ENCODE measurements around the gene NOL12.
"Not testable (repeated sequence)": the region's sequence is repeated elsewhere in the genome, so short reads cannot be mapped to it uniquely, and the experiment has no call there.

The NOL12 gene

DNA sequence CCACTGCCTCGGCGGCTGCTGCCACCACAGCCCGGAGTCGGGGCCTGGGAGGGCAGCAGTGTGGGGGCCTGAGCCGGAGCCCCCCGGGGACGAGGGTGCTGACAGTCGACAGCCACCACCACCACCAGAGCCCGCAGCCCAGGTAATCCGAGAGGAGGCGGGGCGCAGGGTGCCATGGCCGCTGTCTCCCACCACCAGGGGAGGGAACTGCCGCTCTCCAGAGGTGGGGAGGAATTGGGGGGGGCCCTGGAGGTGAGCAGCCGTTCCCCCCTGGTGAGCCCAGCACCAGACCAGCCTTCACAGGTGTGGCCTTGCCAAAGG is 23.3 kb downstream of the NOL12 start:
- TF ChIP-seq TAF1 (IDR thresholded peaks at IDR 0.05; ENCODE audit: borderline replicate concordance, low read depth, low read length) (no peak), POLR2AphosphoS5 (IDR thresholded peaks at IDR 0.05; ENCODE audit: low read depth, low read length) (no peak), POLR2A (IDR thresholded peaks at IDR 0.05; ENCODE audit: low read depth, low read length) (no peak)
- no peak for DNase-seq (ENCODE audit: insufficient read length)
- FAIRE-seq = no peak

DNA sequence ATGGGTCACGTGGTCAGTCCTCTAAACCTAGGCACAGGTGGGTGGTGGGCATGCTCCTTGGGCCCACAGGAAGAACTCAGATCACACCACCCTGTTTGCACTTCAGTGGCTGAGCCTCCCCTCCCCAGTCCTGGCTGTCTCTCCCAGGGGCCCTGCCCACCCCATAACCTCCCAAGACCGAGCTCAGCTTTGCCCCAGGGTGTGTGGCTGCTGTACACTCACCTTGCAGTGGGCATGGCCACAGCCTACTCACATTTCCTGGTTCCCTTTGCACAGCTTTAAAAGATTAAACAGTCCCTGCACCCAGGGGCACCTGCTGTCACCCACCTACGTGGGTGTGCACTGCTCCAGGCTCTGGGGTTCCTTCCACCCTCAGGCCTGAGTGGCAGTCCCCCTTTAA is 24.5 kb downstream of the NOL12 start:
- TF ChIP-seq POLR2AphosphoS5 (IDR thresholded peaks at IDR 0.05; ENCODE audit: low read depth, low read length) (no peak), TAF1 (IDR thresholded peaks at IDR 0.05; ENCODE audit: borderline replicate concordance, low read depth, low read length) (no peak), POLR2A (IDR thresholded peaks at IDR 0.05; ENCODE audit: low read depth, low read length) (no peak)
- FAIRE-seq (no peak), DNase-seq (ENCODE audit: insufficient read length) (no peak)

DNA sequence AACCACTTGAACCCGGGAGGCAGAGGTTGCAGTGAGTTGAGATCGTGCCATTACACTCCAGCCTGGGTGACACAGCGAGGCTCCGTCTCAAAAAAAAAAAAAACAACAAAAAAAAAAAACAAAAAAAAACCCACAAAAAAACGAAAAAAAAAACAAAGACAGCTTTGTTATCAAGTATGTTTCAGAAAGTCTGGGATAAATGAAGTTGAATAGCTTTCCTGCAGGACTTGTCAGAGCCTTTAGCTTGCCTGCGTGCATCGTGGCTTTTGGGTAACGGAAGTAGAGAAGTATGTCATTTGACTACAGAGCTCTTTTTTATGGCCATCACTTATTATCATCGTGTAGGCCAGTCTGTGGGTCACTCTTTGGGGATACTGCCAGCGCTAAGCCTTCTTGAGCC is 25.3 kb downstream of the NOL12 start:
- TF ChIP-seq TAF1 (IDR thresholded peaks at IDR 0.05; ENCODE audit: borderline replicate concordance, low read depth, low read length) (no peak), POLR2AphosphoS5 (IDR thresholded peaks at IDR 0.05; ENCODE audit: low read depth, low read length) (no peak), POLR2A (IDR thresholded peaks at IDR 0.05; ENCODE audit: low read depth, low read length) (no peak)
- DNase-seq (ENCODE audit: insufficient read length) (no peak), FAIRE-seq (no peak)

DNA sequence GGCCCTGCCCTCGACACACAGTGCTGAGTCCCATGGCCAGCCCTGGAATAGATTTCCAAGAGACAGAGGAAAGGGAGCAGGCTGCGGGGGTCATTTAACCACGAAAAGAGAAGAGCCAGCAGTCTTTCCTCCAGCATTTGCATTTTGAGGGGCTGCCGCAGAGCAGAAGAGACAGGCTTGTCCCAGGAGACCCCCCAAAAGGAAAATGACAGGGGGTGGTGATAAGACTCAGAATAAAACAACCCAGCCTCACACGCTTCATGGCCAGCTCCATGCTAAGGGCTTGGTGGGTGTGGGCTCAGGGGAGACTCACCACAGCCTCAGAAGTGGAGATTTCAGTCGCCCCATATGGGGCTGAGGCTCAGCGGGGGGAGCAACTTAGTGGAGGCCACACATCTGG is 27.6 kb downstream of the NOL12 start:
- DNase-seq (ENCODE audit: insufficient read length) (no peak), FAIRE-seq (no peak)
- TF ChIP-seq POLR2AphosphoS5 (IDR thresholded peaks at IDR 0.05; ENCODE audit: low read depth, low read length) (no peak), TAF1 (IDR thresholded peaks at IDR 0.05; ENCODE audit: borderline replicate concordance, low read depth, low read length) (no peak), POLR2A (IDR thresholded peaks at IDR 0.05; ENCODE audit: low read depth, low read length) (no peak)

DNA sequence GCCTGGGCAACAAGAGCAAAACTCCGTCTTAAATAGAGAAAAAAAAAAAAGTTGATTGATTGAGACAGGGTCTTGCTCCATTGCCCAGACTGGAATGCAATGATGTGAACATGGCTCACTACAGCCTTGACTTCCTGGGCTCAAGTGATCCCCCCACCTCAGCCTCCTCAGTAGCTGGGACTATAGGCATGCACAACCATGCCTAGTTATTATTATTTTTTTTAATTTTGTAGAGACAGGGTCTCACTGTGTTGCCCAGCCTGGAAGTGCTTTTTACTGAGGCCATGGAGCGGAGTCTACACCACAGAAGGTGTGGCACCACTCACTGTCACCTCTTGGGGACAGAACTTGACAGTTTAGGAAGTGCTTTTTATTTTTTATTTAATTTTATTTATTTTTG is 28.5 kb downstream of the NOL12 start:
- no peak for TF ChIP-seq TAF1 (IDR thresholded peaks at IDR 0.05; ENCODE audit: borderline replicate concordance, low read depth, low read length)
- TF ChIP-seq POLR2AphosphoS5 (IDR thresholded peaks at IDR 0.05; ENCODE audit: low read depth, low read length) = no peak
- no peak for TF ChIP-seq POLR2A (IDR thresholded peaks at IDR 0.05; ENCODE audit: low read depth, low read length)
- no peak for FAIRE-seq
- DNase-seq (ENCODE audit: insufficient read length) = no peak

DNA sequence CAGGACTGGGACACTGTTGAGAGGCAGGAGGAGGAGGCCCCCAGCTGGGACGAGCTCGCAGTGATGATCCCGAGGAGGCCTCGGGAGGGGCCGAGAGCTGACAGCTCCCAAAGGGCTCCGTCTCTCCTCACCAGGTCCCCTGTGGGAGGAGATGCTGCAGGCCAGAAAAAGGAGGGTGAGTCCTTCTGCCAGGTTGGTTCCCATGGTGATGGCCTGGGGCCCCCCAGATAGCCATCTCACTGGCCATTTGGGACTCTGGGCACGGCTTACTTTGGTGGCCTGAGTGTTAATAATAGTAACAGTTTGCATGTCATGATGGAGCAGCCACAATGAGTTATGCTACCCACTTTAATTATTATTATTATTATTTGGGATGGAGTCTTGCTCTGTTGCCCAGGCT is 29.6 kb downstream of the NOL12 start:
- no peak for DNase-seq (ENCODE audit: insufficient read length)
- FAIRE-seq = no peak
- TF ChIP-seq TAF1 (IDR thresholded peaks at IDR 0.05; ENCODE audit: borderline replicate concordance, low read depth, low read length) (no peak), POLR2AphosphoS5 (IDR thresholded peaks at IDR 0.05; ENCODE audit: low read depth, low read length) (no peak), POLR2A (IDR thresholded peaks at IDR 0.05; ENCODE audit: low read depth, low read length) (no peak)

DNA sequence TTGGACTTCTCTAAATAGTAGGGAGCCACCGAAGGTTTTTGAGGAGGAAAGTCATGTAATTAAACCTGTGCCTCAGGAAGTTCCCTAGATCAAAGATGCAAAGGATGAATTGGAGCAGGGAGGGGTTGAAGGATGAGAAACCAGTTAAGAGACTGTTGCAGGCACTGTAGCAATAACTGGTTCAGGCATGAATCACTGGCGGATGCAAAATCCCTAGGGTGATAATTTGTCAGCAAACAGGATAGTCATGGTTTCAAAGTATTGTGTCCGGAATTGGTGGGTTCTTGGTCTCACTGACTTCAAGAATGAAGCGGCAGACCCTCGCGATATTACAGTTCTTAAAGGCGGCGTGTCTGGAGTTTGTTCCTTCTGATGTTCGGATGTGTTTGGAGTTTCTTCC is 30.6 kb downstream of the NOL12 start:
- TF ChIP-seq POLR2AphosphoS5 (IDR thresholded peaks at IDR 0.05; ENCODE audit: low read depth, low read length) (no peak), TAF1 (IDR thresholded peaks at IDR 0.05; ENCODE audit: borderline replicate concordance, low read depth, low read length) (no peak), POLR2A (IDR thresholded peaks at IDR 0.05; ENCODE audit: low read depth, low read length) (no peak)
- FAIRE-seq (no peak), DNase-seq (ENCODE audit: insufficient read length) (no peak)

DNA sequence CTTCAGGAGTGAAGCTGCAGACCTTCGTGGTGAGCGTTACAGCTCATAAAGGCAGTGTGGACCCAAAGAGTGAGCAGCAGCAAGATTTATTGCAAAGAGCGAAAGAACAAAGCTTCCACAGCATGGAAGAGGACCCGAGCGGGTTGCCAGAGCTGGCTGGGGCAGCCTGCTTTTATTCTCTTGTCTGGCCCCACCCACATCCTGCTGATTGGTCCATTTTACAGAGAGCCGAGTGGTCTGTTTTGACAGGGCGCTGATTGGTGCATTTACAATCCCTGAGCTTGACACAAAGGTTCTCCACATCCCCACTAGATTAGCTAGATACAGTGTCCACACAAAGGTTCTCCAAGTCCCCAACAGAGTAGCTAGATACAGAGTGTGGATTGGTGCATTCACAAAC is 31.1 kb downstream of the NOL12 start:
- DNase-seq (ENCODE audit: insufficient read length); FAIRE-seq: not testable (repeated sequence)

DNA sequence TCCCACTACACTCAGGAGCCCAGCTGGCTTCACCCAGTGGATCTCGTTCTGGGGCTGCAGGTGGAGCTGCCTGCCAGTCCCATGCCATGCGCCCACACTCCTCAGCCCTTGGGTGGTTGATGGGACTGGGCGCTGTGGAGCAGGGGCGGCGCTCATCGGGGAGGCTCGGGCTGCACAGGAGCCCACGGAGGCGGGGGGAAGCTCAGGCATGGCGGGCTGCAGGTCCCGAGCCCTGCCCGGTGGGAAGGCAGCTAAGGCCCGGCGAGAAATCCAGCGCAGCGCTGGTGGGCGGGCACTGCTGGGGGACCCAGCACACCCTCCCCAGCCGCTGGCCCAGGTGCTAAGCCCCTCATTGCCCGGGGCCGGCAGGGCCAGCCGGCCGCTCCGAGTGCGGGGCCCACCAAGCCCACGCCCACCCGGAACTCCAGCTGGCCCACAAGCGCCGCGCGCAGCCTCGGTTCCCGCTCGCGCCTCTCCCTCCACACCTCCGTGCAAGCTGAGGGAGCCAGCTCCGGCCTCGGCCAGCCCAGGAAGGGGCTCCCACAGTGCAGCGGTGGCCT is 31.7 kb downstream of the NOL12 start:
- not testable (repeated sequence) for FAIRE-seq; DNase-seq (ENCODE audit: insufficient read length)

DNA sequence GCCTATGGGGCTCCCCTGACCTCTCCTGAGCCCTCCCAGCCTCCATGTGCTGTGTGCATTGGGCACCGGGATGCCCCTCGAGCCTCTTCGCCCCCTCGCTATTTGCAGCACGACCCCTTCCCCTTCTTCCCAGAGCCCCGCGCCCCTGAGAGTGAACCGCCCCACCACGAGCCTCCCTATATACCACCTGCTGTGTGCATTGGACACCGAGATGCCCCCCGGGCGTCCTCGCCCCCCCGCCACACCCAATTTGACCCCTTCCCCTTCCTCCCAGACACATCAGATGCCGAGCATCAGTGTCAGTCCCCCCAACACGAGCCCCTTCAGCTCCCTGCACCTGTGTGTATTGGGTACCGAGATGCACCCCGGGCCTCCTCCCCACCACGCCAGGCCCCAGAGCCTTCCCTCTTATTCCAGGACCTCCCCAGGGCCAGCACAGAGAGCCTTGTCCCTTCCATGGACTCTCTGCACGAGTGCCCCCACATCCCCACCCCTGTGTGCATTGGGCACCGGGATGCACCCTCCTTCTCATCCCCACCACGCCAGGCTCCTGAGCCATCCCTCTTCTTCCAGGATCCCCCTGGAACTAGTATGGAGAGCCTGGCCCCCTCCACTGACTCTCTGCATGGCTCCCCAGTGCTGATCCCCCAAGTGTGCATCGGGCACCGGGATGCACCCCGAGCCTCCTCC is 39.6 kb downstream of the NOL12 start:
- FAIRE-seq (no peak), DNase-seq (ENCODE audit: insufficient read length) (no peak)
- no peak for TF ChIP-seq POLR2AphosphoS5 (IDR thresholded peaks at IDR 0.05; ENCODE audit: low read depth, low read length)
- no peak for TF ChIP-seq TAF1 (IDR thresholded peaks at IDR 0.05; ENCODE audit: borderline replicate concordance, low read depth, low read length)

DNA sequence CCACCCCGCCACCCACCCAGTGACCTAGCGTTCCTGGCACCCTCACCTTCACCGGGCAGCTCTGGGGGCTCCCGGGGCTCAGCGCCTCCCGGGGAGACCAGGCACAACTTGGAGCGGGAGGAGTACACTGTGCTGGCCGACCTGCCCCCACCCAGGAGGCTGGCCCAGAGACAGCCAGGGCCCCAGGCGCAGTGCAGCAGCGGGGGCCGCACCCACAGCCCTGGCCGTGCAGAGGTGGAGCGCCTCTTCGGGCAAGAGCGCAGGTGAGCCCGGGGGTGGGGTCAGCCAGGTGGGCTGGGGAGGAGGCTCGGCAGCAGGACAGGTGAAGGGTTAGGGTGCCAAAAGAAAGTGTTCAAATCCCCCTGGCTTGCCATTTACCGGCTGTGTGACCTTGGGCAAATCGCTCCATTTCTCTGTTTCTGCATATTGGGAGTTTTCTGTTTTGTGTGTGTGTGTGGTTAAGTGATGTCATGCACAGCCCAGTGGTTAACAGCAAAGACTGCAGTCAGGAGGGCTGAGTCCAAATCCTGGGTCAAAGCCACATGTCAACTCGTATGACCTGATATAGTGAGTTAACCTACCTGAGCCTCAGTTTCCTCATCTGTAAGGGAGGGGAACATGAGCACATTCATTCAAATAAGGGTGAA is 40.2 kb downstream of the NOL12 start:
- DNase-seq (ENCODE audit: insufficient read length) (no peak), FAIRE-seq (no peak)
- no peak for TF ChIP-seq POLR2AphosphoS5 (IDR thresholded peaks at IDR 0.05; ENCODE audit: low read depth, low read length)
- TF ChIP-seq POLR2A (IDR thresholded peaks at IDR 0.05; ENCODE audit: low read depth, low read length) = no peak
- TF ChIP-seq TAF1 (IDR thresholded peaks at IDR 0.05; ENCODE audit: borderline replicate concordance, low read depth, low read length) = no peak

DNA sequence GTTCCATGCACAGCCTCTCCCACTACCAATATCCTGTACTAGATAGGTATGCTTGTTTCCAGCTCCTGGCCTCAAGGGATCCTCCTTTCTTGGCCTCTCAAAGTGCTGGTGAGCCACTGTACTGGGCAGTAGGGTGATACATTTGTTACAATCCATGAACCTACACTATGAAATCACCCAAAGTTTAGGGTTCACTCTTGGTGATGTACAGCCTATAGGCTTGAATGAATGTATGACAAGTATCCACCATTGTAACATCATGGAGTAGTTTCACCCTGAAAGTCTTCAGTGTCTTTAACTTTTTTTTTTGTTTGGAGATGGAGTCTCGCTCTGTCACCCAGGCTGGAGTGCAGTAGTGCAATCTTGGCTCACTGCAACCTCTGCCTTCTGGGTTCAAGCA is 42.5 kb downstream of the NOL12 start:
- no peak for FAIRE-seq
- no peak for DNase-seq (ENCODE audit: insufficient read length)
- TF ChIP-seq POLR2AphosphoS5 (IDR thresholded peaks at IDR 0.05; ENCODE audit: low read depth, low read length) (no peak), POLR2A (IDR thresholded peaks at IDR 0.05; ENCODE audit: low read depth, low read length) (no peak), TAF1 (IDR thresholded peaks at IDR 0.05; ENCODE audit: borderline replicate concordance, low read depth, low read length) (no peak)
